SK-N-SH treated with all-trans-retinoic acid at 6 μM for 48 hours (cell line): Measurements from ENCODE around the gene SAMD3.
"Not testable (repeated sequence)": the region's sequence is repeated elsewhere in the genome, so short reads cannot be mapped to it uniquely, and the experiment has no call there.

Experiments
- ARNTL ChIP-seq: fragments of 450-650 bp; formaldehyde crosslinking; IDR thresholded peaks from 2 replicates; pipeline ENCODE4 v1.5.0; 2020; ENCODE audit warnings: low read depth, mild to moderate bottlenecking, moderate library complexity, borderline replicate concordance
- CREB5 ChIP-seq: fragments of 250-450 bp; sonication (Bioruptor Pico); IDR thresholded peaks from 2 replicates; pipeline ENCODE4 v1.5.1; 2020; ENCODE audit warnings: low read depth, mild to moderate bottlenecking, moderate library complexity
- GLIS3 ChIP-seq: fragments of 250-450 bp; sonication (Bioruptor Pico); IDR thresholded peaks from 2 replicates; pipeline ENCODE4 v1.5.0; 2020; ENCODE audit warnings: mild to moderate bottlenecking, moderate library complexity
- ISL1 ChIP-seq: fragments of 250-450 bp; sonication (Bioruptor Pico); IDR thresholded peaks from 2 replicates; pipeline ENCODE4 v2.1.2; 2022; ENCODE audit warnings: mild to moderate bottlenecking, moderate library complexity
- ZC3H10 ChIP-seq: fragments of 250-450 bp; sonication (Bioruptor Pico); IDR thresholded peaks from 2 replicates; pipeline ENCODE4 v1.5.1; 2021; ENCODE audit warnings: mild to moderate bottlenecking, moderate library complexity
- ZNF565 ChIP-seq: fragments of 450-650 bp; formaldehyde crosslinking; conservative IDR thresholded peaks from 2 replicates; pipeline ENCODE4 v1.5.0; 2020; ENCODE audit warnings: low read depth, mild to moderate bottlenecking, moderate library complexity
- ZNF8 ChIP-seq: fragments of 450-650 bp; formaldehyde crosslinking; IDR thresholded peaks from 2 replicates; pipeline ENCODE4 v1.5.0; 2020; ENCODE audit warnings: mild to moderate bottlenecking, moderate library complexity

- not testable (repeated sequence) for TF ChIP-seq ZNF565; CREB5; GLIS3 (CRISPR knock-in tag); ISL1; ARNTL; ZC3H10; ZNF8
These were observed 38.0 kb upstream of the SAMD3 start for GRCh38 chr6:130260614-130261241.
